ENCODE data around the gene NCKAP5.

DNA sequence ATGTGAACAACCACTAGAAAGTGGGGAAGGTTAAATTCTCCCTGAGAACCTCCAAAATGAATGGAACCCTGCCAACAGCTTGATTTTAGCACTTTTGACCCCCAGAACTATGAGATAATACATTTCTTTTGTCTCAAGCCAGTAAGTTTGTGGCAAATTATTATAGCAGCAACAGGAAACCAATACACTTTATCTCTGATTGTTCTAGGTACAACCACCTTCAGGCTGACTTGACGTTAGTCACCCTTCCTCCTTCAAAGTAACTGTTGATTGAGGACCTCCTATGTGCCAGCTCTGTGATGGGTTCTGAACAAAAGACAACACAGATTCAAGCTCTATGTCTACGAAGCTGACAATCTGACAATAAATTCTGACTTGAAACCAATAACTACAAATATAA, 318.9 kb downstream of the NCKAP5 start:
- no peak for TF ChIP-seq POLR2A (IDR thresholded peaks at IDR 0.05)
- TF ChIP-seq, protein P1, sequence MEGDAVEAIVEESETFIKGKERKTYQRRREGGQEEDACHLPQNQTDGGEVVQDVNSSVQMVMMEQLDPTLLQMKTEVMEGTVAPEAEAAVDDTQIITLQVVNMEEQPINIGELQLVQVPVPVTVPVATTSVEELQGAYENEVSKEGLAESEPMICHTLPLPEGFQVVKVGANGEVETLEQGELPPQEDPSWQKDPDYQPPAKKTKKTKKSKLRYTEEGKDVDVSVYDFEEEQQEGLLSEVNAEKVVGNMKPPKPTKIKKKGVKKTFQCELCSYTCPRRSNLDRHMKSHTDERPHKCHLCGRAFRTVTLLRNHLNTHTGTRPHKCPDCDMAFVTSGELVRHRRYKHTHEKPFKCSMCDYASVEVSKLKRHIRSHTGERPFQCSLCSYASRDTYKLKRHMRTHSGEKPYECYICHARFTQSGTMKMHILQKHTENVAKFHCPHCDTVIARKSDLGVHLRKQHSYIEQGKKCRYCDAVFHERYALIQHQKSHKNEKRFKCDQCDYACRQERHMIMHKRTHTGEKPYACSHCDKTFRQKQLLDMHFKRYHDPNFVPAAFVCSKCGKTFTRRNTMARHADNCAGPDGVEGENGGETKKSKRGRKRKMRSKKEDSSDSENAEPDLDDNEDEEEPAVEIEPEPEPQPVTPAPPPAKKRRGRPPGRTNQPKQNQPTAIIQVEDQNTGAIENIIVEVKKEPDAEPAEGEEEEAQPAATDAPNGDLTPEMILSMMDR (IDR thresholded peaks at IDR 0.05), result no peak
